GM23338 (cell line): ENCODE data around the gene COL20A1. TPM values are rescaled to one million over a fixed set of nuclear protein-coding genes. Genes with fewer than 3 reads are reported as not detected.

Experiments
- ATAC-seq: fragments of 200-7000 bp; cut with Tn5 transposase; 3 replicates; pipeline ENCODE4 v1.9.1; 2020
- DNase-seq: peaks from one replicate; pipeline ENCODE4 v3.0.0-alpha.2; 2015; ENCODE audit warnings: low spot score
- H2AFZ ChIP-seq: fragments of 200-600 bp; sonication (generic); 2 replicates; pipeline ENCODE4 v1.8.0; 2016; ENCODE audit warnings: antibody characterized with exemption, mild to moderate bottlenecking, moderate library complexity
- H3F3A ChIP-seq: fragments of 200-600 bp; sonication (generic); replicated peaks from 2 replicates; pipeline ENCODE4 v1.8.0; 2017; ENCODE audit warnings: antibody characterized with exemption, mixed run types, low read depth
- H3K27ac ChIP-seq: fragments of 200-600 bp; sonication (generic); 2 replicates; pipeline ENCODE4 v1.6.1; 2016; ENCODE audit warnings: low read depth
- H3K27me3 ChIP-seq: fragments of 200-600 bp; sonication (generic); 2 replicates; pipeline ENCODE4 v1.8.0; 2016; ENCODE audit warnings: mild to moderate bottlenecking, mixed run types, moderate library complexity; ENCODE audit not compliant: insufficient read depth
- H3K36me3 ChIP-seq: fragments of 200-600 bp; sonication (generic); 2 replicates; pipeline ENCODE4 v1.8.0; 2016; ENCODE audit warnings: mild to moderate bottlenecking; ENCODE audit not compliant: insufficient read depth
- H3K4me1 ChIP-seq: fragments of 200-600 bp; sonication (generic); 2 replicates; pipeline ENCODE4 v1.8.0; 2016; ENCODE audit warnings: mild to moderate bottlenecking, moderate library complexity; ENCODE audit not compliant: insufficient read depth
- H3K4me2 ChIP-seq: fragments of 200-600 bp; sonication (generic); 2 replicates; pipeline ENCODE4 v1.7.1; 2017; ENCODE audit warnings: mixed run types
- H3K4me3 ChIP-seq: fragments of 200-600 bp; sonication (generic); 2 replicates; pipeline ENCODE4 v1.6.1; 2016; ENCODE audit warnings: mixed run types
- H3K79me2 ChIP-seq: fragments of 200-600 bp; sonication (generic); replicated peaks from 2 replicates; pipeline ENCODE4 v1.8.0; 2017; ENCODE audit warnings: mild to moderate bottlenecking; ENCODE audit not compliant: insufficient read depth
- H3K9me2 ChIP-seq: fragments of 200-600 bp; sonication (generic); 2 replicates; pipeline ENCODE4 v1.8.0; 2017; ENCODE audit not compliant: insufficient read depth
- H4K20me1 ChIP-seq: fragments of 200-600 bp; sonication (generic); replicated peaks from 2 replicates; pipeline ENCODE4 v1.8.0; 2017; ENCODE audit warnings: mild to moderate bottlenecking; ENCODE audit not compliant: insufficient read depth
- H3K27ac Mint-ChIP-seq: 2 replicates; pipeline ENCODE4 v1.8.0; 2020; ENCODE audit warnings: inconsistent platforms, mild to moderate bottlenecking, moderate library complexity, mixed read lengths
- H3K27me3 Mint-ChIP-seq: 3 replicates; pipeline ENCODE4 v1.8.0; 2022; ENCODE audit warnings: low read depth, mild to moderate bottlenecking, moderate library complexity, mixed read lengths, inconsistent platforms; ENCODE audit not compliant: insufficient read depth, poor library complexity
- H3K36me3 Mint-ChIP-seq: 3 replicates; pipeline ENCODE4 v1.8.0; 2021; ENCODE audit warnings: low read depth, mild to moderate bottlenecking, inconsistent platforms, moderate library complexity, mixed read lengths
- H3K4me1 Mint-ChIP-seq: 3 replicates; pipeline ENCODE4 v1.8.0; 2020; ENCODE audit warnings: mild to moderate bottlenecking, inconsistent platforms, mixed read lengths
- H3K4me3 Mint-ChIP-seq: 3 replicates; pipeline ENCODE4 v1.8.0; 2021; ENCODE audit warnings: moderate library complexity, mild to moderate bottlenecking, inconsistent platforms, mixed read lengths
- H3K9me3 Mint-ChIP-seq: 3 replicates; pipeline ENCODE4 v1.8.0; 2020; ENCODE audit warnings: moderate library complexity, mild to moderate bottlenecking, inconsistent platforms, mixed read lengths
- CREB1 ChIP-seq: fragments of 250-450 bp; sonication (Bioruptor Pico); IDR thresholded peaks from 2 replicates; pipeline ENCODE4 v1.5.0; 2020; ENCODE audit warnings: low read depth, mild to moderate bottlenecking, moderate library complexity
- EZH2 ChIP-seq: fragments of 200-600 bp; sonication (generic); IDR thresholded peaks from one replicate; pipeline ENCODE4 v1.8.0; 2017; ENCODE audit warnings: antibody characterized with exemption, mild to moderate bottlenecking, low read depth; ENCODE audit not compliant: unreplicated experiment
- EZH2phosphoT487 ChIP-seq: fragments of 200-600 bp; sonication (generic); IDR thresholded peaks from one replicate; pipeline ENCODE4 v1.8.1; 2018; ENCODE audit warnings: antibody characterized with exemption; ENCODE audit not compliant: unreplicated experiment
- JUNB ChIP-seq: IDR thresholded peaks from one replicate; pipeline ENCODE4 v1.6.1; 2016; ENCODE audit warnings: antibody characterized with exemption; ENCODE audit not compliant: unreplicated experiment
- POLR2AphosphoS5 ChIP-seq: IDR thresholded peaks from 2 replicates; pipeline ENCODE4 v1.6.1; 2016; ENCODE audit warnings: antibody characterized with exemption, low read depth
- REST ChIP-seq: IDR thresholded peaks from one replicate; pipeline ENCODE4 v1.6.1; 2018; ENCODE audit warnings: antibody characterized with exemption; ENCODE audit not compliant: unreplicated experiment
- STAT1 ChIP-seq: IDR thresholded peaks from one replicate; pipeline ENCODE4 v1.6.1; 2016; ENCODE audit warnings: antibody characterized with exemption; ENCODE audit not compliant: unreplicated experiment
- ZNF114 ChIP-seq: fragments of 250-450 bp; sonication (Bioruptor Pico); IDR thresholded peaks from 2 replicates; pipeline ENCODE4 v1.5.0; 2020; ENCODE audit warnings: mild to moderate bottlenecking, moderate library complexity
- ZNF462 ChIP-seq: fragments of 250-450 bp; sonication (Bioruptor Pico); IDR thresholded peaks from 2 replicates; pipeline ENCODE4 v1.5.0; 2020; ENCODE audit warnings: mild to moderate bottlenecking, moderate library complexity
- polyA plus RNA-seq: library from polyadenylated mRNA; unstranded; fragments of >200 nt; fragmentation: Nextera tagmentation; extraction: Ambion mirVana; gene quantifications from 2 replicates; pipeline ENCODE4 v1.2.1, GENCODE V29; 2016
- total RNA-seq: library from RNA; depleted of rRNA; stranded (reverse); fragments of >200 nt; shearing (Covaris generic); gene quantifications from 2 replicates; pipeline ENCODE4 v1.2.3, GENCODE V29; 2014
- TF ChIP-seq, protein P1 (sequence below), 2 experiments: fragments of 200-600 bp in 1 of 2; sonication (generic) in 1 of 2; conservative IDR thresholded peaks; 2 replicates each; pipeline versions ENCODE4 v1.5.1 to v1.6.1; 2016 to 2017; ENCODE audit warnings: antibody characterized with exemption in 2 of 2, low read depth in 2 of 2, mild to moderate bottlenecking in 2 of 2, moderate library complexity in 1 of 2
- TF ChIP-seq, protein P2 (sequence below): IDR thresholded peaks from 2 replicates; pipeline ENCODE4 v1.6.1; 2016; ENCODE audit warnings: antibody characterized with exemption

COL20A1 gene
- total and polyA plus RNA-seq, 2 experiments from 2014 or later = 0.28 to 0.79 TPM

DNA sequence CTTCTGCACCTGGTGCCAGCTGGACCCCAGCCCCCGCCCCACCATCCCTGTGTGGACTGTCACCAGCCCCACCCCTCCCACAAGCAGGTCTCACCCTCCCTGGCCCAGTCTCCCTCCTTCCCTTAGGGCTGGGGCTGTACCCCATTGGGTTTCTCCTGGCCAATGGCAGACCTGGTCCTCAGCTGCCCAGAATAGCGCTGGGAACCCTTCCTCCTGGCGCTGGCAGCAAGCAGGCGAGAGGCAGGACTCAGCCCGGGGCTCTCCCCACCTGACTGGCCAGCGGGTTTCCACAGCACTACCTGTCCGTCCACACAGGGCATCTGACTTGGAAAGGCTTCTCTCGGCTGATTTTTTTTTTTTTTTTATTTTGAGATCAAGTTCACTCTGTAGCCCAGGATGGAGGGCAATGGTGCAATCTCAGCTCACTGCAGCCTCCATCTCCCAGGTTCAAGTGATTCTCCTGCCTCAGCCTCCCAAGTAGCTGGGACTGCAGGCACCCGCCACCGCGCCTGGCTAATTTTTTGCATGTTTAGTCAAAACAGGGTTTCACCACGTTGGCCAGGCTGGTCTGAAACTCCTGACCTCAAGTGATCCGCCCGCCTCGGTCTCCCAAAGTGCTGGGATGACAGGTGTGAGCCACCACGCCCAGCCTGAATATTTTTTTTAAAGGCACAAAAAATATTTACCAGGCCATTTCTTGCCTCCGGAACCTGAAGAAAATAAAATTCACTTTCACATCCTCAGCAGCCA lies 89.7 kb downstream of the COL20A1 start:
- no peak overlapping the region for H3K4me3 Mint-ChIP-seq
- no peak overlapping the region for H3K27ac Mint-ChIP-seq
- H3K4me1 Mint-ChIP-seq = peaks cover 18% of the 10 kb centered on the region
- no peak overlapping the region for H3K4me2 ChIP-seq
- no peaks in the 10 kb centered on the region for H3K79me2 ChIP-seq
- no peaks in the 10 kb centered on the region for H4K20me1 ChIP-seq
- peaks cover 20% of the 10 kb centered on the region for H3K27me3 Mint-ChIP-seq
- H3K4me3 ChIP-seq = no peak overlapping the region
- no peak overlapping the region for H3K27ac ChIP-seq
- H3K27me3 ChIP-seq = no peaks in the 10 kb centered on the region
- H3F3A ChIP-seq = peaks cover 10% of the 10 kb centered on the region
- H3K9me3 Mint-ChIP-seq = peaks cover 32% of the 10 kb centered on the region
- ATAC-seq (no peak), DNase-seq (no peak)
- no peaks in the 10 kb centered on the region for H3K36me3 ChIP-seq
- peaks cover 24% of the 10 kb centered on the region for H3K36me3 Mint-ChIP-seq
- H2AFZ ChIP-seq = no peak overlapping the region
- H3K9me2 ChIP-seq = peaks cover 4% of the 10 kb centered on the region; the same call in 1 of the 2 replicates
- no peak for TF ChIP-seq ZNF462
- no peak for TF ChIP-seq REST
- TF ChIP-seq CREB1 = no peak
- TF ChIP-seq JUNB = no peak
- TF ChIP-seq, protein P1, sequence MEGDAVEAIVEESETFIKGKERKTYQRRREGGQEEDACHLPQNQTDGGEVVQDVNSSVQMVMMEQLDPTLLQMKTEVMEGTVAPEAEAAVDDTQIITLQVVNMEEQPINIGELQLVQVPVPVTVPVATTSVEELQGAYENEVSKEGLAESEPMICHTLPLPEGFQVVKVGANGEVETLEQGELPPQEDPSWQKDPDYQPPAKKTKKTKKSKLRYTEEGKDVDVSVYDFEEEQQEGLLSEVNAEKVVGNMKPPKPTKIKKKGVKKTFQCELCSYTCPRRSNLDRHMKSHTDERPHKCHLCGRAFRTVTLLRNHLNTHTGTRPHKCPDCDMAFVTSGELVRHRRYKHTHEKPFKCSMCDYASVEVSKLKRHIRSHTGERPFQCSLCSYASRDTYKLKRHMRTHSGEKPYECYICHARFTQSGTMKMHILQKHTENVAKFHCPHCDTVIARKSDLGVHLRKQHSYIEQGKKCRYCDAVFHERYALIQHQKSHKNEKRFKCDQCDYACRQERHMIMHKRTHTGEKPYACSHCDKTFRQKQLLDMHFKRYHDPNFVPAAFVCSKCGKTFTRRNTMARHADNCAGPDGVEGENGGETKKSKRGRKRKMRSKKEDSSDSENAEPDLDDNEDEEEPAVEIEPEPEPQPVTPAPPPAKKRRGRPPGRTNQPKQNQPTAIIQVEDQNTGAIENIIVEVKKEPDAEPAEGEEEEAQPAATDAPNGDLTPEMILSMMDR (conservative IDR thresholded peaks at IDR 0.05; ENCODE audit: low read depth in 2 of 2) = no peak
- TF ChIP-seq STAT1 = no peak
- TF ChIP-seq ZNF114 (CRISPR knock-in tag) = no peak
- no peak for TF ChIP-seq EZH2
- TF ChIP-seq POLR2AphosphoS5 = no peak
- TF ChIP-seq EZH2phosphoT487 = no peak
- TF ChIP-seq, protein P2, sequence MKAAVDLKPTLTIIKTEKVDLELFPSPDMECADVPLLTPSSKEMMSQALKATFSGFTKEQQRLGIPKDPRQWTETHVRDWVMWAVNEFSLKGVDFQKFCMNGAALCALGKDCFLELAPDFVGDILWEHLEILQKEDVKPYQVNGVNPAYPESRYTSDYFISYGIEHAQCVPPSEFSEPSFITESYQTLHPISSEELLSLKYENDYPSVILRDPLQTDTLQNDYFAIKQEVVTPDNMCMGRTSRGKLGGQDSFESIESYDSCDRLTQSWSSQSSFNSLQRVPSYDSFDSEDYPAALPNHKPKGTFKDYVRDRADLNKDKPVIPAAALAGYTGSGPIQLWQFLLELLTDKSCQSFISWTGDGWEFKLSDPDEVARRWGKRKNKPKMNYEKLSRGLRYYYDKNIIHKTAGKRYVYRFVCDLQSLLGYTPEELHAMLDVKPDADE = no peak
- peaks cover 8% of the 10 kb centered on the region for H3K4me1 ChIP-seq
